GM12801 (cell line): Measurements from ENCODE around the gene NES.

Experiments
- TF ChIP-seq, protein P1 (sequence below): IDR thresholded peaks from one replicate; pipeline ENCODE4 v1.5.1; 2011; ENCODE audit warnings: control low read depth; ENCODE audit not compliant: insufficient read length; ENCODE audit errors: extremely low read depth

The NES gene

DNA sequence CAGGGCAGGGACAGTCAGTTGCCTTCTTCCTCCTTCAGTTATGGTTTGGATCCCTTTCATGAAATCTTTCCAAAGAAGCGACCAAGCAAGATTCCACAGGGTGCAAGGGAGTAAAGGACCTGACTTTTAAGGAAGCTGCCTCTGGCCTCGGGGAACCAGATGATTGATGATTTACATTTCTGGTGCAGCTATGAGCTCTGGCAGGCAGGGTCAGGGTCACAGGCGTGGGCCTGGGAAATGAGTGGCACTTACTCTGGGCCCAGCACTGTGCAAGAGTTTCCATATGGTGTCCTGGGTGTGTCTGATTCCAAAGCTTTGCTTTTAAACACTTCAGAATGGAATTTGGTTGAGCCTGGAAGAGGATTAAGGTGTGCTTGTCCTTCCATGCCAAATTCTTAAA, 35.4 kb upstream of the NES start:
- TF ChIP-seq, protein P1, sequence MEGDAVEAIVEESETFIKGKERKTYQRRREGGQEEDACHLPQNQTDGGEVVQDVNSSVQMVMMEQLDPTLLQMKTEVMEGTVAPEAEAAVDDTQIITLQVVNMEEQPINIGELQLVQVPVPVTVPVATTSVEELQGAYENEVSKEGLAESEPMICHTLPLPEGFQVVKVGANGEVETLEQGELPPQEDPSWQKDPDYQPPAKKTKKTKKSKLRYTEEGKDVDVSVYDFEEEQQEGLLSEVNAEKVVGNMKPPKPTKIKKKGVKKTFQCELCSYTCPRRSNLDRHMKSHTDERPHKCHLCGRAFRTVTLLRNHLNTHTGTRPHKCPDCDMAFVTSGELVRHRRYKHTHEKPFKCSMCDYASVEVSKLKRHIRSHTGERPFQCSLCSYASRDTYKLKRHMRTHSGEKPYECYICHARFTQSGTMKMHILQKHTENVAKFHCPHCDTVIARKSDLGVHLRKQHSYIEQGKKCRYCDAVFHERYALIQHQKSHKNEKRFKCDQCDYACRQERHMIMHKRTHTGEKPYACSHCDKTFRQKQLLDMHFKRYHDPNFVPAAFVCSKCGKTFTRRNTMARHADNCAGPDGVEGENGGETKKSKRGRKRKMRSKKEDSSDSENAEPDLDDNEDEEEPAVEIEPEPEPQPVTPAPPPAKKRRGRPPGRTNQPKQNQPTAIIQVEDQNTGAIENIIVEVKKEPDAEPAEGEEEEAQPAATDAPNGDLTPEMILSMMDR, result no peak

DNA sequence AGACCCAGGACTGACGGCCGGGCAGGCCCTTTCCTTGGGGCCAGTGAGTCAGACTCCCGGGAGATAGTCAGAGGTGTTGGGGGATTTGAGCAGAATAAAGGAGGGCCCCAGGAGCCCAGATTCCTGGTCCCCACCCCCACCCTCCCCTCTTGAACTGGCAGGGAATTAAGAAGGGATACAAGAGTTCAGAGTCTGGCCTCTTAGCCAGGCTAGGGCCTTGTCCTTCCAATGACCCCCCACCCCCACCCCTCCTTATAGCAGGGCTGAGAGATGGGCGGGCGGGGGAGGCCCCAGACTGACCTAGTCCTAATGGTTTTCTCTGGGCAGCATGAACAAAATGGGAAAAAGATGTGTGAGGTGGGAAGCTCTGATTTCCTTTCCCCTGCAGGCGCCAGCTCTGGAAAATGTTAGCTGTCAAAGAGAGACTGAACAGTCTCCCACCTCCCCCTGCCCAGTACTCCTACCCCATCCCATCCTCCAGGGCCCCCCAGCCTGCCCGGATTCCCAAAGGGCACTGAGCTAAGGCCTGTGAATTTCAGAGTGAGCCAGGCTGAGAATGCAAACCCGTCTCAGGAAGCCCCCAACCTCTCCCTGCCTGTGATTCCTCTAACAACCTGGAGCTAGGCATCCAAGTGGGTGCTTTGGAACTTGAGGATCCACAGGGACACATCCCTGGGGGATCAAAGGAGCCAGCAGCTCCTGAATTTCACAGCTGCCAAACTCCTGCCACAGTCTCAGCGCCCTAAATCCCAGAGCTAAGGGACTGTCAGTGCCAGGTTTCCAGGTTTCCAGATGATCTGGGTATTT, 34.0 kb upstream of the NES start:
- TF ChIP-seq, protein P1, result no peak

DNA sequence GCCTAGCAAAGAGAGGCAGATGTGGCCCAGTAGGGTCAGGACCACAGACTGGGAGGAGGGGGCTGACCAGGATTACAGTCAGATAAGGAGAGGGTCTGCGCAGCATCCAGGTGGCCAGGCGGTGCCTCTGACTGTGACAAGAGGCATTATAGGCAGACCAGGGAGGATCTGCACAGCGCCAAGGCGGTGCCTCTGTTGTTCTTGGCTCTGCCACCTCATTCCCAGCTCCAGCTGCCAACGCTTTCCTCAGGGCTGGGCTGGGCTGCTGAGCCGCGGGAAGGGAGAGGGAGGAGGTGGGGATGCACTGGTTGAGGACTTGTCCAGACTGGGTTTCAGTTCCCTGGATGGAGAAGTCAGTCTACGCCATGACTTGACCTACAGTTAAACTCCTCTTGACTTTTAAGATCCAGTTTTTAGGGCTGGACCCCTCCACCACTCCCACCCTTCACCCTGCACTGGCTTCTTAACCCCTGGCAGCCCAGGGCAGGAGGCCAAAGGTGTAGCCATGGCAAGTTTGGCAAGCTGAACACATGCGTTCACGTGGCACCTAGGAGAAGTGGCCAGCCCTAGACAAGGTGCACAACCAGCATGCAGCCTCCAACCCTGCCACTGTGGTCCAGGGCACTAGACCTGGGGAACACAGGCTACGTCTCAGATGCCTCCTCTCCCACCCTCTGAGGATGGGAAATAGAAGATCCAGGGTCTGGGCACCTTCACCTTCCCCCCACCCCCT, 32.7 kb upstream of the NES start:
- TF ChIP-seq, protein P1, result no peak

DNA sequence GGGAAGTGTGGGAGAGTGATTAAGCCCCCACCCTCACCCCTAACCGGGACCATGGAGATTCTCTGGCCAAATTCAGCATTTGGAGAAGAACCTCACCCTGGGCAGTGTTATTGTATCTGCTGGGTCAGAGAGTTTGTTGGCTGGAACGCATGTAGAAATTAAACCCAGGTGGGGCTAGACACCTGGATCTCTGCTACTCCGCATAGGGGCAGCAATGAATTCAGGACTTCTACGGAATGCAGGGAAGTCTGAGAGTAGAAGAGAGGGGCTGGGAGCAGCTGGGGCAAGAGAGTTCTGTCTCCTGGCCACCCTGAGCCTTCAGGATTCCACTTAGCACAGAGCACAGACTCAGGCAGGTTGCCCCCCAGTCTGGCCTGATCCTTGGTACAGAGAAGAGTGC, 31.8 kb upstream of the NES start:
- TF ChIP-seq, protein P1, result no peak

DNA sequence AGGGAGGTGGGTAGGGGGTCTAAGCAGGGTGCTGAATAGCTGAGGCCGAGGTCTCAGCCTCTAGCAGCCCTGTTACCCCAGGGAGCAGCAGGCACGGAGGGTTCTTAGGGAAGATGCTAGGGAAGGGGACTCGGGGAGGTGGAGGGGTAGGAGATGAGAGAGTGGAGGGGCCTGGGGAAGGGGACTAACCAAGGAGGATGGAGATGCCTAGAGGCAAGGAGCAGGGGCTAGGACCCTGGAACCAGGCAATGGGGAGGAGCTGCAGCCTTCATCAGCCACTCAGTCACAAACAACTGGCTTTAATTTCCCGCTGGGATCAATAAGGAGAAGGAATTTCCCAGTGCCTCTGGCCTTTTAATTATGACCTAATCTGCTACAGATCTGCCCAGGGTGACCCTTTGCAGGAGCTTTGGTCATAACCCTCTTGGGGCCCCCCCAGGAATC, 31.0 kb upstream of the NES start:
- TF ChIP-seq, protein P1, result no peak

DNA sequence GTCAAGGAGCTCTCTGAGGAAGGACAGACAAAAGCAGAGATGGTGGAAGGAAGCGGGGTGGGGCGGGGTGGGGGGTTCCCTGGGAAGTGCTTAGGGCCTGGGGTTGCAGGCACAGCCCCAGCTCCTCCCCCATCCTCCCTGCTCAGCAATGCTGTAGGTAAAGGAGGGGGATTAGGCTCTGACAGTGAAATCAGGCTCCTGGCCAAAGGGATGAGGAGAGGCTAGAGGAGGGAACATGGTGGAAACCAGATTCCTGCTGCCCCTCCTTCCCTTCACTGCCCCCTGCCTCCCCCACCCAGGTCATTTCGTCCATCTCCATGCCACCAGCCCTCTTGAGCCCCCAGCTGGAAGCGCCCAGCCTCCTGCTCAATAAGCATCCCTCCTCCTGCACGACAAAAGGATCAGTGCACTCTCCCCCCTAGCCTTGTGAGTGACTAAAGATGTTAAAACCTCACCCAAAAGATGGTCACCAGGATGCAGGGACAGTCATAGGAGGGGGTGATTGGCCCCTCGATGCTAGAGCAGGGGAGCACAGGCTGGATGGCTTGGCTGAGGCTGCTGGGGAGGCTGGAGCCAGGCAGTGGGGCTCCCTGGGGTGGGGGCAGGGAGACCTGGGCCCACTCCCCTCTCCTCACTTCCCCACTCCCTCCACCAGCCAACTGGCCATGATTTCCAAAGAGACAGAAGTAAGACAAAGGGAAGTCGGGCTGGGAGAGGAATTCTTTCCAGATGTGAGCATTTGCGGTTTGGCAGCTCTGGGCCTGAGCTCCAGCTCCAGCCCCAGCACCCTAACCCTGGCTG, 30.4 kb upstream of the NES start:
- TF ChIP-seq, protein P1, result no peak
